Putamen (tissue), 1 donor: ENCODE measurements around the gene BUB1B.
A peak's percentile ranks its signal among the peaks of the same experiment; 100 is the strongest.
"Not testable (repeated sequence)": the region's sequence is repeated elsewhere in the genome, so short reads cannot be mapped to it uniquely, and the experiment has no call there.

Source experiments
- DNase-seq: peaks from one replicate; pipeline ENCODE4 v3.0.0-alpha.2; 2016; ENCODE audit warnings: low spot score

BUB1B gene

DNA sequence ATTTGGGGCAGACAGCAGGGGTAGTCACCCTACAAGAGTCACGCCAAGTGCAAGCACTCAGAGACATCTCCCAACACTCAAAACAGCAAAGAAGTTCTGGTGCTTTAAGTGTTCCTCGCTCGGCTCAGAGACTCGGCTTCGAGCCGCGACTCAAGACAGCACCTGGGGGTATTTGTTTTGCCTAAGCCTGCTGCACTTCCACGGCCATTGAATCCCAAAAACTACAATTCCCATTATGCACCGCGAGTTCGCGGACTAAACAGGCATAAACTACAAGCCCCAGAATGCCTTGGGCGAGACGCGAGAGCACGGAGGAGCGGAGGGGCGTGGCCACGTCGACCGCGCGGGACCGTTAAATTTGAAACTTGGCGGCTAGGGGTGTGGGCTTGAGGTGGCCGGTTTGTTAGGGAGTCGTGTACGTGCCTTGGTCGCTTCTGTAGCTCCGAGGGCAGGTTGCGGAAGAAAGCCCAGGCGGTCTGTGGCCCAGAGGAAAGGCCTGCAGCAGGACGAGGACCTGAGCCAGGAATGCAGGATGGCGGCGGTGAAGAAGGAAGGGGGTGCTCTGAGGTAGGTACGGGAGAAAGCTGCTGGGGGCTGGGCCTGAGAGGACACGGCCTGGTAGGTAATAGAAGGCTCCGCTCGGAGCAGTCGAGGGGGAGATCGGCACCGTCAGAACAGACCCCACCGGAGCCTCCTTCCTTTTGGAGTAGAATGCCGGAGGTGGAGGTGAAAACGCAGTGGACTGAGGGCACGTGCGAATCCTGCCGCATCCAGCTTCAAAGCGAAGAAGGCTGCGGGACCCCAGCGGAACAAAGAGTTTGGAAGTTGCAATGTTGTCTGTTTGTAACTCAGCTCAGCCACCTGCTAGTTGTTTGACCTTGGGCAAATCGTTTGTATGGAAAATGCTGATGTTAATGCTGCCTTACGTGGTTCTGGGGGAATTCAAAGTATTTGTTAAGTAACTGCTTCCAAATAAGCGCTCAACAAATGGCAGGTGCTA is at the start of gene BUB1B:
Gene BUB1B, plus strand, starts transcription at position 381 of the 1,000 bp plus-strand sequence. Its CDS starts 152 bp downstream, at position 533.
- peak; percentile 93 for DNase-seq

DNA sequence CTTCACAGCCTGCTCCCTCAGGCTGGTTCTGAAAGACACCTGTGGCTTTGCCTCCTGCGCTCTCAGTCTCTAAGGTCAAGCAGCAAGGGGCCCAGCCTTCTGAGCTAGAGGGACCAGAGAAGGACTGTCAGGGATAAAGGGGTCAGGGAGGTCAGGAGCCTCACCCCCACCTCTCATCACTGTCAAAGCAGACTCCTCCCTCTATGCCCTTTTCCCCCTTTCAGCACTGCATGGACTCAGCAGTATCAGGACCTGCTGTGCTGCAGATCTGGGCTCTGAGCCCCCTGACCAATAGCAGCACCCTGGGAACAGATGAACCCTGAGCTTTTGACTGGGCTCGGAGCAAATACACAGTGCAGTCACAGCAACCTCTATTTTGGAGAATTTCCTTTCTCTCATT is 49.0 kb upstream of the BUB1B start:
- no peak for DNase-seq

DNA sequence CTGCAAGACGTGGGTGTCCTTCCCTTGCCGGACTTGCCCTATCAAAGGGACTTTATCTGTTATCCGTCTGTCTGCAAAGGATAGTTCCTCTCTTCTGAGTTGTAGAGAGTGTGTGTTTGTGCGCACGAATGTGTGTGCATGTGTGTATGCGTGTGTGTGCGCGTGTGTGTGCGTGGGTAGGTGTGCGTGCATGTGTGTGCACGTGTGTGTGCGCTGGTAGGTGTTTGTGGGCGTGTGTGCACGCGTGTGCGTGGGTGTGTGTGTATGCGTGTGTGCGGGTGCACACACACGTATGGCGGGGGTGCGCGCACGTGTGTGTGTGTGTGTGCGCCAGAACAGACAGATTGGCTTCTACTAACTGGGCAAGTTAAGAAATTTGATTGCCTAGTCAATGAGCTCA is 48.1 kb upstream of the BUB1B start:
- DNase-seq, result no peak

- DNase-seq, result no peak
These were observed 46.7 kb upstream of the BUB1B start for GRCh38 chr15:40114218-40114617.

- DNase-seq, result not testable (repeated sequence)
These were observed 45.8 kb upstream of the BUB1B start for GRCh38 chr15:40115106-40115505.

DNA sequence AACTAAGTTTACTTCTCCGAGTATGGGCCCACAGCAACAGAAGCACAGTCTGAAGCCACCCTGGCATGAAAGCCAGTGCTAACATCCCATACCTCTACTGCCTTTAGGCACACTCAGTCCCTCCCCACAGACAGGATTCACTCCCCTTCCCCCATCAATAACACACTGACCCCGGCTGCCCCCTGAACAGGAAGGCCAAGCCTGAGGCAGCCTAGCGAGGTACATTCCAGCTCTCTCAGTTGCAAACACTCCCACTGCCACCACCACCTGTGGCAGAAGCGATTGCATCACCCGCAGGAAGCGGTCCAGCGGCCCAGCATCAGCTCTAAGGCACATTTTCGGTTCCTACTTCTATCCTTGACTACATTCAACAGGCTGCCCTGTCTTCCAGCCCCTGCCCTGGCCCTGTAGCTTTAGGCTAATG is 45.2 kb upstream of the BUB1B start:
- no peak for DNase-seq

GRCh38 chr15:40118473-40118872 is 42.4 kb upstream of the BUB1B start:
- no peak for DNase-seq

DNA sequence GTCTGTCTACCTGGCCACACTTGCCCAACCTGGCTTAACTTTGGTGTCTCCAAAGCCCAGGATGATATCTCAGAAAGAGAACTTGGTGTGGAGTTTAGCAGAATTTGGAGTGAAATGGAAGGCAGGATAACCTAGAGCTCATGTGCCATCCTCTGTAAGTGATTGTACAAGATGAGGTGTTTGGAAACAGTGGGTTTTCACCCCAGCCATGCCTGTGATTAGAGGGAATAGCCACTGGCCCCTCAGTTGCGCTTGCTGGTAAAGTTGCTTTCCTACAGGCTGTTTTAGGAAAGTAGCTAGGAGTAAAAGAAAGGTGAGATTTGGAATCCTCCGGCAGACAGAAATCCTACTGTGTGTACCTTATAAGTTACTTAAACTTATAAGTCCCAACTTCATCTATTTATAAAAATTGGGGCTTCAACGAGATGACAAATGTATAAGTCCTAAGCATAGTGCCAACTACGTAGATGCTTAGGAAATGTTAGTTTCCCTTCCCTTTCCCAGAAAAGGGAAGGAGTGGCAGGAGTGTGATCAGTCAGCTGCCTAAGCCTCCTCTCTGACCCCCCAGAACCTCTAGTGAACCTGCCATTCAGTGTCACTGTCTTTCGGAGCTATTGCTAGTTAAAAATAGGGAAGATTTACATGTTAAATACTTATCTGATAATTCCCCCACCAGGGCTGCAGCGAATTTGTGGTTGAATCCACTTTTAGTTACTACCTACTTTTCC is 38.8 kb upstream of the BUB1B start:
- DNase-seq, result no peak

DNA sequence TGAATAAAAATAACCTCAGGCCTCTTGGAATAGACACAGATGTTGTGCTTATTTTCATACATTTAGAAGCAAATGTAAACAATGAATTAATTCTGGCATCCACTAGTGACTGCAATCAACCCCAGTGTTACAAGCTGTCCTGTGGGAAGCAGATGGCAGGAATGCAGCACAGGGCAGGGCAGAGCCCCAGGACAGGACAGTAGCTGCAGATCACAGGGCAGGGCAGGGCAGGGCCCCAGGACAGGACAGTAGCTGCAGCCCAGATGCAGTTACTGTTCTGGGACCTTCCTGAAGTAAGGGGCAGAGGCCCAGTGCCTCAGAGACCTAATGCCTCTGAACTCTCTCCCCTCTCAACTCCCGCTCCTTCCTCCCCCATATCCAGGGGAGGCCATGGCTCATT is 37.9 kb upstream of the BUB1B start:
- DNase-seq, result not testable (repeated sequence)

DNA sequence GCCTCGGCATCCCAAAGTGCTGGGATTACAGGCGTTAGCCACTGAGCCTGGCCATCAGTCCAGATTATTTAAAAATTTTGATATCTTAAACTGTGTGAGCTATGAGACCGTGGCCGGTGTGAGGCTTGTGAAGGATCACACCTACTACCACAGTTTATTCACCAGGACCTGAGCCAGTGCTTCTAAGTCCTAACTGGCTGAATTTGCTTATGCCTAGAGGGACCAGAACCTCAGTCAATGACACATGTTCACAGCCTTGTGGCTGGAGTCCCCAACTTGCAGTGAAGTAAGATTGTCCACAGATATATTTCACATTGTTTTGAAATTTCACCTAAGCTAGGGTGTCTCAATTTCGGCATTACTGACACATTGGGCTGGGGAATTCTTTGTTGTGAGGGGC is 37.0 kb upstream of the BUB1B start:
- DNase-seq, result not testable (repeated sequence)

DNA sequence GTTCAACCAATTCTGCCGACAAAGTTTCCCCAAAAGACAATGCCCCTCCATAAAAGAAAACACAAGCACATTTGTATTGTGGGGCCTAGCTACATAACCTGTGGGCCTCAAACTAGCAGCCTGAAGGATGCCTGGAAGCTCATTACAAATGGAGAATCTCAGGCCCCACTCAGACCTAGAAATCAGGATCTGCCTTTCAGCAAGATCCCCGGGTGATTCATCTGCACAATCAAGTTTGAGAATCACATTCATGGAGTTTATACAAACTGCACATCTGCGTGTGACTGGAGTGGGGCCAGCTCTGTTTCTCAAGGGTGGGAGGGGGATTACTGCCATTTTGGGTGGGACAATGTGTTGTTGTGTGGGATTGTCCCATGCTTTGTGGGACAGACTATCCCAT is 36.5 kb upstream of the BUB1B start:
- not testable (repeated sequence) for DNase-seq

- DNase-seq, result not testable (repeated sequence)
These were observed 36.0 kb upstream of the BUB1B start for GRCh38 chr15:40124807-40125285.

DNA sequence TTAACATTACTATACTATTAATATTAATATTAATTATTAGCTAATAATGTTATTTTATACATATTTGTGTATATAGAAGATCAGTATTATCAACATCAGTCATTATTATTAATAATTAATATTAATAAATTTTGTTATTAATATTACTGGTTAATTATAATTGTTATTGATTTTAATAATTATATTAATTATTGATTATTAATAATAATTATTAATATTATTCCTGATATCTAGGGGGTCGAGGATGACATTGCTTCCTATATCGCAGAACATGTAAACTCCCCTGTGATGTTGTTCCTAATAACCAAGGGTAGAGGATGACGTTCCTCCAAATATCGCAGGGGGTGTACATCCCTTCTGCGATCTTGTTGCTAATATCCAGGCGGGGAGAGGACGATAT is 34.9 kb upstream of the BUB1B start:
- DNase-seq, result no peak

- no peak for DNase-seq
These were observed 31.9 kb upstream of the BUB1B start for GRCh38 chr15:40128766-40129660.

- DNase-seq, result no peak
These were observed 30.8 kb upstream of the BUB1B start for GRCh38 chr15:40130118-40130517.

DNA sequence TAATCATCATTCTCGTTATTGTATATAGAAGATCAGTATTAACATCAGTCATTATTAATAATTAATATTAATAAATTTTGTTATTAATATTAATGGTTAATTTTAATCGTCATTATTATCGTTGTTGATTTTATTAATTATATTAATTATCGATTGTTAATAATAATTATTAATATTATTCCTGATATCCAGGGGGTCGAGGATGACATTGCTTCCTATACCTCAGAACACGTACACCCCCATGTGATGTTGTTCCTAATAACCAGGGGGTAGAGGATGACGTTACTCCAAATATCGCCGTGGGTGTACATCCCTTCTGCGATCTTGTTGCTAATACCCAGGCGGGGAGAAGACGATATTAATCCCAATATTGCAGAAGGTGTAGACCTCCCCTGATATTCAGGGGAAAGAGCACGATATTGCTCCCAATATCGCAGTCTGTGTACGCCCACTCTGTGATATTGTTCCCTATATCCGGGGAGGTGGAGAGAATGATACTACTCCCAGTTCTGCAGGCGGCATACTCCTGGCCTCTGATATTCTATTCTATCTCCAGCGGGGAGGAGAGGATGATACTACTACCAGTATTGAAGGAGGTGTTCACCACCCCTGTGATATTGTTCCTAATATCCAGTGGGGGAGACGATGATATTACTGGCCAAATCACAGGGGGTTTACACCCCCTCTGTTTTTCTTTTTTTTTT is 29.9 kb upstream of the BUB1B start:
- no peak for DNase-seq

GRCh38 chr15:40133544-40133943 is 27.3 kb upstream of the BUB1B start:
- DNase-seq, result no peak

- DNase-seq, result no peak
These were observed 26.0 kb upstream of the BUB1B start for GRCh38 chr15:40134885-40135284.

DNA sequence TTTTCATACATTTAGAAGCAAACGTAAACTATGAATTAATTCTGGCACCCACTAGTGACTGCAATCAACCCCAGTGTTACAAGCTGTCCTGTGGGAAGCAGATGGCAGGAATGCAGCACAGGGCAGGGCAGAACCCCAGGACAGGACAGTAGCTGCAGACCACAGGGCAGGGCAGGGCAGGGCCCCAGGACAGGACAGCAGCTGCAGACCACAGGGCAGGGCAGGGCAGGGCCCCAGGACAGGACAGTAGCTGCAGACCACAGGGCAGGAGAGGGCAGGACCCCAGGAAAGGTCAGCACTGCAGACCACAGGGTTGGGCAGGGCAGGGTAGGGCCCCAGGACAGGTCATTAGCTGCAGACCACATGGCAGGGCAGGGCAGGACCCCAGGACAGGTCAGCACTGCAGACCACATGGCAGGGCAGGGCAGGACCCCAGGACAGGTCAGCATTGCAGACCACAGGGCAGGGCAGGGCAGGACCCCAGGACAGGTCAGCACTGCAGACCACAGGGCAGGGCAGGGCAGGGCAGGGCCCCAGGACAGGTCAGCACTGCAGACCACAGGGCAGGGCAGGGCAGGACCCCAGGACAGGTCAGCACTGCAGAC is 24.9 kb upstream of the BUB1B start:
- not testable (repeated sequence) for DNase-seq

DNA sequence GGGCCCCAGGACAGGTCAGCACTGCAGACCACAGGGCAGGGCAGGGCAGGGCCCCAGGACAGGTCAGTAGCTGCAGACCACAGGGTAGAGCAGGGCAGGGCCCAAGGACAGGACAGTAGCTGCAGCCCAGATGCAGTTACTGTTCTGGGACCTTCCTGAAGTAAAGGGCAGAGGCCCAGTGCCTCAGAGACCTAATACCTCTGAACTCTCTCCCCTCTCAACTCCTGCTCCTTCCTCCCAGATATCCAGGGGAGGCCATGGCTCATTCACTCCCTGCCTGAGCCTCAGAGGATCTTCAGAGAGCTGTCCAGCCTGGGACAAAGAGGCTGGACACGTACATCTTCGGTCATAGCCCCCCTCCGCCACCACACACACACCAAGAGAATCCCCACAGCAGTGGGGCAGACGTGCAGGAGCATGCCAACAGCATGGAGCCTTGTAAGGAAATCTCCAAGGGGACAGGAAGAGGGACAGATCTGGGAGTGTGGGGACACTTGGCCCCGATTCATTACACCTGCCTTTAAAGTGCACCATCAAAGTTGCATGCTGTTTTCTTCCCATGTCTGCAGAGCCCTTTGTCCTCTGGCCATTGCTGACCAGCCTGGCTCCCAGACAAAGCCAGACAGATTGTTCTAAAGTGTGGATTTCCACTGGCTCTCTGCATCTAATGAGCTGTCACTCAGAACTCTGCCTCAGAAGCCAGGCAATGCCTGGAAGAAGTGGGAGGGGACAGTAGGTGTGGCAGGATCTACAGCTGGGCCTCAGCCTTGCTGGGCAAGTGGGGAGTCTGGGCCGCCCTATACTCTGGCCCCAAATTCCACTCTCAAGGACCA is 24.2 kb upstream of the BUB1B start:
- no peak for DNase-seq
